GM19452 (cell line): ENCODE results near the gene KRTAP5-11.
"Not testable (repeated sequence)": the region's sequence is repeated elsewhere in the genome, so short reads cannot be mapped to it uniquely, and the experiment has no call there.

Source experiments
- ATAC-seq: cut with Tn5 transposase; IDR thresholded peaks from one replicate; pipeline ENCODE4 v1.9.1; 2021; ENCODE audit not compliant: unreplicated experiment

KRTAP5-11 gene, protein sequence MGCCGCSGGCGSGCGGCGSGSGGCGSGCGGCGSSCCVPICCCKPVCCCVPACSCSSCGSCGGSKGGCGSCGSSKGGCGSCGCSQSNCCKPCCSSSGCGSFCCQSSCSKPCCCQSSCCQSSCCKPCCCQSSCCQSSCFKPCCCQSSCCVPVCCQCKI

DNA sequence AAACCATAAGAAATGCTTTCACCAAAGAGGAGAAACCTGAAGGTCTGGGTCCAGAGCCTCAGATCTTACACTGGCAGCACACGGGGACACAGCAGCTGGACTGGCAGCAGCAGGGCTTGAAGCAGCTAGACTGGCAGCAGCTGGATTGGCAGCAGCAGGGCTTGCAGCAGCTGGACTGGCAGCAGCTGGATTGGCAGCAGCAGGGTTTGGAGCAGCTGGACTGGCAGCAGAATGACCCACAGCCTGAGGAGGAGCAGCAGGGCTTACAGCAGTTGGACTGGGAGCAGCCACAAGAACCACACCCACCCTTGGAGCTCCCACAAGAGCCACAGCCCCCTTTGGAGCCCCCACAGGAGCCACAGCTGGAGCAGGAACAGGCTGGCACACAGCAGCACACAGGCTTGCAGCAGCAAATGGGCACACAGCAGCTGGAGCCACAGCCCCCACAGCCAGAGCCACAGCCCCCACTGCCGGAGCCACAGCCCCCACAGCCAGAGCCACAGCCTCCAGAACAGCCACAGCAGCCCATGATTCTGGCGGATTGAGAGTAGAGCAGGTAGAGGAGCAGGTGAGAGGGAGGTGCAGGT, at the start of gene KRTAP5-11:
Gene KRTAP5-11, minus strand, starts transcription at position 567 of the 587 bp plus-strand sequence. Its CDS starts 38 bp downstream, at position 529.
- ATAC-seq: no peak

DNA sequence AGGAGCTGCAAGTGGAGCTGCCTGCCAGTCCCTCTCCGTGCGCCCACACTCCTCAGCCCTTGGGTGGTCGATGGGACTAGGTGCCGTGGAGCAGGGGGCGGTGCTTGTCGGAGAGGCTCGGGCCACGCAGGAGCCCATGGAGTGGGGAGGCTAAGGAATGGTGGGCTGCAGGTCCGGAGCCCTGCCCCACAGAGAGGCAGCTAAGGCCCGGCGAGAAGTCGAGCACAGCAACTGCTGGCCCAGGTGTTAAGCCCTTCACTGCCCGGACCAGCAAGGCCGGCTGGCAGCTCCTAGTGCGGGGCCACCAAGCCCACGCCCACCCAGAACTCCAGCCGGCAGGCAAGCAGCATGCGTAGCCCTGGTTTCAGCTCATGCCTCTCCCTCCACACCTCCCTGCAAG, 48.9 kb upstream of the KRTAP5-11 start:
- ATAC-seq: not testable (repeated sequence)

DNA sequence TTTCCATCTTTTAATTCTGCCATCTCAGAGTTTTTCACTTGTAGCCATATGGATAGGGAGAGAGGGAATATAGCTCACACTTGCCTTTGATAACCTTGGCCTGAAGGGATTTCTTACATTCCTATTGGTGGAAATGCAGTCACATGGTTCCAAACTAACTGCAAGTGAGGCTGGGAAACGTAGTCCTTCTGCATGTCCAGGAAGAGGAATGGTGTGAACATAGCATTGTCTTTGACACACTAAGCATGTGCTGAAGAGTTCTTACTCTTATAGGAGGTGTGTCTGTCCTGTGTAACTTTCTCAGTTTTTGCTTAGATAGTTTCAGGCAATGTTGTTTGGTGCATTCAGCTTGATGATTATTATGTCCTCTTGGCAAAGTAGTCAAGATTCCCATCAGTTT, 47.4 kb upstream of the KRTAP5-11 start:
- ATAC-seq: not testable (repeated sequence)

DNA sequence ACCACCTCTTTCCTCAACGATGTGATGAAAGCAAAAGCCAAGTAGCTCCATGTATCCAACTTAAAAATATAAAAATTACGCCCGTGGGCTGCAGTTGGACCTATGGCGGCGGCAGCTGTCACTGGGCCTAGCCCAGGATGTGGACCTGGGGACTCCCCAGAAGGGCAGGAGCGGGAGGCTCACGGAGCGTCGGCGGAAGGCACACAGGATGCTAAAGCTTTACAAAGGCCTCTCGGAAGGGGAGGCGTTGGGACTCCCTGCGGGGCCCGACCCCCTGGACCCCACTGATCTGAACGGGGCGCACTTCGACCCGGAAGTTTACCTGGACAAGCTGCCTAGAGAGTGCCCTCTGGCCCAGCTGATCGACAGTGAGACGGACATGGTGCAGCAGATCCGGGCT, 46.3 kb upstream of the KRTAP5-11 start:
- ATAC-seq: not testable (repeated sequence)

DNA sequence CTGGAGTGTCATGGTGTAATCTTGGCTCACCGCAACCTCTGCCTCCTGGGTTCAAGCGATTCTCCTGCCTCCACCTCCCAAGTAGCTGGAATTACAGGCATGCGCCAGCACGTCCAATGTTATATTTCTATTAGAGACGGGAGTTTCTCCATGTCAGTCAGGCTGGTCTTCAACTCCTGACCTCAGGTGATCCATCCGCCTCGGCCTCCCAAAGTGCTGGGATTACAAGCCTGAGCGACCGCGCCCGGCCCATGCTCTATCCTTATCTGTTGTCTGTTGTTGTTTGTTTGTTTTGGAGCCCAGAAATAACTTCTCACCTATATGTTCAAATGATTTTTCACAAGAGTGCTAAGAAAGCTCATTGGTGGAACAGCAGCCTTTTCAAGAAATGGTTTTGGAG, 40.6 kb upstream of the KRTAP5-11 start:
- ATAC-seq: not testable (repeated sequence)

DNA sequence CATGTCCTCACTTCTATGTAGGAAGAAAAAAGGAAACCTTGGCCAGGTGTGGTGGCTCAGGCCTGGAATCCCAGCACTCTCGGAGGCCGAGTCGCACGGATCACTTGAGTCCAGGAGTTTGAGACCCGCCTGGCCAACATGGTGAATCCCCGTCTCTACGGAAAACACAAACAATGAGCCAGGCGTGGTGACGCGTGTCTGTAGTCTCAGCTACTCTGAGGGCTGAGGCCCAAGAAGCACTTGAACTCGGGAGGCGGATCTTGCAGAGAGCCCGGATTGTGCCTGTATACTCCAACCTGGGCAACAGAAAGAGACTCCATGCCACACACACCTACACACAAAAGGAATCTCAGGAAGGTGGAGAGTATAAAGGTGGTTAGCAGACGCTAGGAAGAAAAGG, 39.9 kb upstream of the KRTAP5-11 start:
- not testable (repeated sequence) for ATAC-seq

DNA sequence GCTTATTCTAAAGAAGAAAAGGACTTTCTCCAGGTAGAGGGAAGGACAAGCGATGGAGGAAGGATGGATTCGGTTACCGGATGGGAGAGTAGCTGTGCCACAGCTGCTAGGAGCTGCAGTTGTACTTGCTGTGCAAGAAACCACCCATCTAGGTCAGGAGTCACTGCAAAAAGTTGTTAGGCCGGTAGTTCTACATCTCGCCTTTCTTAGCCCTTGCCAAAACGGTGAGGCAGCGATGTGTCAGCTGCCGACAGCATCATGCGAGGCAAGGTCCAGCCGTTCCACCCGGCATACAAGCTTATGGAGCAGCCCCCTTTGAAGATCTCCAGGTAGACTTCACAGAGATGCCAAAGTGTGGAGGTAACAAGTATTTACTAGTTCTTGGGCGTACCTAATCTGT, 32.3 kb upstream of the KRTAP5-11 start:
- not testable (repeated sequence) for ATAC-seq

DNA sequence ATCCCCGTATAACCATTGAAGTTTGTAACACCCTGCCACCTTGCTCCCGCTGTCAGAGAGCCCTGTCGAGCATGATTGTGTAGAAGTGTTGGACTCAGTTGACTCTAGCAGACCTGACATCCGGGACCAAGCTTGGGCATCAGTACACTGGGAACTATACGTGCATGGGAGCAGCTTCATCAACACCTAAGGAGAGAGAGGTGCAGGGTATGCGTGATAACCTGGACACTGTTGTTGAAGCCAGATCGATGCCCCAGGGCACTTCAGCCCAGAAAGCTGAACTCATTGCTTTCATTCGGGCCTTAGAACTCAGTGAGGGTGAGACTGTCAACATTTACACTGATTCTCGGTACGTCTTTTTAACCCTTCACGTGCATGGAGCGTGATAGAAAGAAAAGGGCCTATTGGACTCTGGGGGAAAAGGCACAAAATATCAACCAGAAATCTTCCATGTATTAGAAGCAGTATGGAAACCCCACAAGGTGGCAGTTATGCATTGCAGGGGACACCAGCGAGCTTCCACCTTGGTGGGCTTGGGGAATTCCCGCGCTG, 31.8 kb upstream of the KRTAP5-11 start:
- not testable (repeated sequence) for ATAC-seq

DNA sequence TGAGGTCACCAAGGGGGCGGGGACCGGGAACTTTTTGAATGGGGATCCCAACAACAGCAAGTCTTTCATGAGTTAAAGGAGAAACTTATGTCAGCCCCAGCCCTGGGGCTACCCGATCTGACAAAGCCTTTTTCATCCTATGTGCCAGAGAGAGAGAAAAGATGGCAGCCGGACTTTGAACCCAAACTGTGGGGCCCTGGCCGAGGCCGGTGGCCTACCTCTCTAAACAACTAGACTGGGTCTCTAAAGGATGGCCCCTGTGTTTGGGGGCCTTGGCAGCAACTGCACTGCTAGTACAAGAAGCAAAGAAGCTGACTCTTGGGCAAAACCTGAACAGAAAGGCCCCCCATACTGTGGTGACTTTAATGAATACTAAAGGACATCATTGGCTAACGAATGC, 31.3 kb upstream of the KRTAP5-11 start:
- not testable (repeated sequence) for ATAC-seq

DNA sequence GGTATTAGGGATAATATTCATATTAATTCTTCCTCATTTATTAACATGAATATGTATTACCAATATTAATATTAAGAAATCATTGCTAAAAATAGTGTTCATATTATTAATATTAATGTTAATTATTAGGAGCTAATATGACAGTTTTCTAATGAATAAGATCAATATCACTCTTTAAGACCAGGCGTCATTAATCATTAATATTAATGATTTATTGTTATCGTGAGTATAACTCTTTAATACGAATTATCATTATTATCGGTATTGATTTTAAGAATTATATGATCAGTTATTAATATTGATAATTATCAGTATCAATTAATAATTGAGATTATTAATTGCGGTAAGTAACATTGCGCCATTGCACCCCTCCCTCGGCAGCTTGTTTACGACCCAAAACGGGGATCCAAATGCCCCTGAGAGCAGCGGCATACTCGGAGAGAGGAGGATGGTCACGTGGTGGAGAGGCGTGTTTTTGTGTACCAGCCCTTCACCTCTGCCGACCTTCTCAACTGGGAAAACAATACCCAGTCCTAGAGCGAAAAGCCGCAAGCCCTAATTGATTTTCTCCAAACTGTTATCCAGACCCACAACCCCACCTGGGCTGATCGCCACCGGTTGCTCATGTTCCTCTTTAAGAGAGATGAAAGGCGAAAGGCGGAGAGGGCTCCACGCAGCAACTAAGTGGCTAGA, 28.7 kb upstream of the KRTAP5-11 start:
- not testable (repeated sequence) for ATAC-seq

DNA sequence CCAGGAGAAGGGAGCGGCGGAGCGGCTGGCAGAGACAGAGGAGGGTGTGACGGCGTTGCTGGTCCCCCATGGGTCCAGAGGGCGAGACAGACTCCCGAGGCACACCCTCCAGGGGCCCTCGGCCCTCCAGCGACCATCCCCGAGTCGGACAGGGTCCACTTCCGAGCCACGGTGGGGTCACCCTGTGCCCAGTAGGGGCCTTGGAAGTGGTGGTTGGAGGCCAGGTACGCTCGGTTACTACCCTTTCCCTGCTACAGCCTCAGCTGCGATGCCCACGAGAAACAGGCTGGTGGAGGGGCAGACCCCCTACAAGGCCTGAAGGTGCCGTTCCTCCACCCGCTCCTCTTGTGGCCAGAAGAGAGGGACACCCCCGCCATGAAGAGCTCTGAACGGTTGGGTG, 25.6 kb upstream of the KRTAP5-11 start:
- not testable (repeated sequence) for ATAC-seq

DNA sequence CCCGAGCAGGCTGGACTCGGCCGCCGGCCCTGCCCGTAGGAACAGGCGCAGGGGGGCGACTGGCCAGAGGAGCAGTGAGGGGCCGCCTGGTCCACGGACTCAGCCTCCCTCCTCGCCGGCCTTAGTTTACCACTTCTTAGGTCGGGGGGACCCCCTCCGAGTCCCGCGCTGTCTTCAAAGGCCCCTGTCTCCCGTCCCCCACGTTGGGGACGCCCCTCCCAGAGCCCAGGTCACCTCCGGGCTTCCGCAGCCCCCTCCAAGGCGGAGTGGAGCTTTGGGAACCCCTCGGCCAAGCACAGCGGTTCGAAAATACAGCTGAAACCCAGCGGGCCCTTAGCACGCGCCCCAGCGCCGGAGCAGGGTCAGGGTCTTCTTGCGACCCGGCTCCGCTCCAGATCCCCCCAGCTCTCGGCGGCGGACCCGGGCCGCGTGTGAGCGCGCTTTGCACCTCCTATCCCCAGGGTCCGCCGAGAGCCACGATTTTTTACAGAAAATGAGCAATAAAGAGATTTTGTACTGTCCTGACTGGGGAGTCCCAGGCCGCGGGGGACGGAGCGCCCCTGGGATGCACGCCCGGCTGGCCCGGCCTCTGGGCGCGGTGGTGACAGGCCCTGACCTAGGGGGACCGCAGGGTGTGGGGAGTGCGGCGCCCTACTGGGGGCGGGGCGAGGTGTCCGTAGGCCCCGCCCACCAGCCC, 25.0 kb upstream of the KRTAP5-11 start:
- ATAC-seq: not testable (repeated sequence)

DNA sequence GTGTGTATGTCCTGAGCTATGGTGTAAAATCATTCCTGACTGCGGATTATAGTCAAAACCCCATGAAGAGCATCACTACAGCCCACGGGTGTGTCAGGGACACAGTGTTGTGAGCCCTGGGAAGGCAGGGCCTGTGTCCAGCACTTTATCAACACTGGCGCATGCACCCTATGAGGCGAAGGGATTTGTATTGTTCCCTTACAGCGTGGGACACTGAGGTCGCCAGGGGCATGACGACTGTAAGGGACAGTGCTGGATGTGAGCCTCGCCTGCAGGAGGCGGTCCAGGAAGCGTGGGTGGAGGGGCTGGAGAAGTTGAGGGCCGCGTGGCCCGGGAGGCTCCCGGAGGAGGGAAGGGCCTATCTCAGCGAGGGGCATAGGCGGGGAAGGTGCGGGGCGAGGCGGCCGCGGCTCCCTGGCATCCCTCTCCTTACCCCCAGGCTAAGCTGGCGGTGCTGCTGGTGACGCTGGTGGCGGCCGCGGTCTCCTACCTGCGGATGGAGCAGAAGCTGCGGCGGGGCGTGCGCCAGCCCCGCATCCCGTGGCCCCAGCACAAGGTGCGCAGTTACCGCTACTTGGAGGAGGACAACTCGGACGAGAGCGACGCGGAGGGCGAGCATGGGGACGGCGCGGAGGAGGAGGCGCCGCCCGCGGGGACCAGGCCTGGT, 24.3 kb upstream of the KRTAP5-11 start:
- not testable (repeated sequence) for ATAC-seq

DNA sequence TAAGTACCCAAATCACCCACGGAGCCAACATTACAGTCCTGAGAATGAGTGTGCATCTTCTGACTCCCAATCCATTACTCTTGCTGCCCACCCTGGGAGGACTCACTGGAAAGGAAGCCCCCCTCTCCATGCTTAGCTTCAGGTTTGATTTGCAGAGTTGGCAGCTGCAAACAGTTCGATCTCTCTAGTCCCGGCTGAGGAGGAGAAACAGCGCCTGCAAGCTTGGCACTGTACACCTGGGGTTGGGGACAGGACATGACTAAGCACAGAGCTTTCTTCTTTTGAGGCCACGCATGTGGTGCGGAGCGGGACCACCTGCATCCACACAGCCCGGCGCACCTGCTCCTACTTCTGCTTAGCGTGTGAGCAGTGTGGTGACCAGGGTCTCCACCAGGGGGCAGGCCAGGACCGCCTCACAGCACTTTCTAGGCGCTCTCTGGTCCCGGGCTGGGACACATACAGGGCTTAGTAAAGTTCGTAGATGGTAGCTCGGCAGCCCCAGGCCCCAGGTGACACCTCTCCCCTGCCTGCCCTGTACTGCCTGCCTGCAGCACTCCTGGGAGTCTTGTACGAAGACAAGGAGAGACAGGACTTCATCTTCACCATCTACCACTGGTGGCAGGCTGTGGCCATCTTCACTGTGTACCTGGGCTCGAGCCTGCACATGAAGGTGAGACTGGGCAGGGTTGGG, 22.3 kb upstream of the KRTAP5-11 start:
- ATAC-seq: not testable (repeated sequence)

DNA sequence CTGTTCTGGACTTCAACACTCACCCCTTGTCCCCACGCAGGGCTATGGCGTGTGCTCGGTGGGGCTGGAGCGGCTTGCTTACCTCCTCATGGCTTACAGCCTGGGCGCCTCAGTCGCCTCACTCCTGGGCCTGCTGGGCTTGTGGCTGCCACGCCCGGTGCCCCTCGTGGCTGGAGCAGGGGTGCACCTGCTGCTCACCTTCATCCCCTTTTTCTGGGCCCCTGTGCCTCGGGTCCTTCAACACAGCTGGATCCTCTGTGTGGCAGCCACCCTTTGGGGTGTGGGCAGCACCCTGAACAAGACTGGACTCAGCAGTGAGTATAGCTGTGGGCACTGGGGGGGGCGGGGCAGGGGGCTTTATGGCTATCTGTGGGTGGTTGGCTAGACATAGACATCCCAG, 20.5 kb upstream of the KRTAP5-11 start:
- ATAC-seq: not testable (repeated sequence)

DNA sequence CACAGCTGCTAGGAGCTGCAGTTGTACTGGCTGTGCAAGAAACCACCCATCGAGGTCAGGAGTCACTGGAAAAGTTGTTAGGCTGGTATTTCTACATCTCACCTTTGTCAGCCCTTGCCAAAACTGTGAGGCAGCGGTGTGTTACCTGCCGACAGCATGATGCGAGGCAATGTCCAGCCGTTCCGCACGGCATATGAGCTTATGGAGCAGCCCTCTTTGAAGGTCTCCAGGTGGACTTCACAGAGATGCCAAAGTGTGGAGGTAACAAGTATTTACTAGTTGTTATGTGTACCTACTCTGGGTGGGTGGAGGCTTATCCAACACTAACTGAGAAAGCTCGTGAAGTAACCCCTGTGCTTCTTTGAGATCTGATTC, 6.9 kb upstream of the KRTAP5-11 start:
- ATAC-seq: not testable (repeated sequence)

DNA sequence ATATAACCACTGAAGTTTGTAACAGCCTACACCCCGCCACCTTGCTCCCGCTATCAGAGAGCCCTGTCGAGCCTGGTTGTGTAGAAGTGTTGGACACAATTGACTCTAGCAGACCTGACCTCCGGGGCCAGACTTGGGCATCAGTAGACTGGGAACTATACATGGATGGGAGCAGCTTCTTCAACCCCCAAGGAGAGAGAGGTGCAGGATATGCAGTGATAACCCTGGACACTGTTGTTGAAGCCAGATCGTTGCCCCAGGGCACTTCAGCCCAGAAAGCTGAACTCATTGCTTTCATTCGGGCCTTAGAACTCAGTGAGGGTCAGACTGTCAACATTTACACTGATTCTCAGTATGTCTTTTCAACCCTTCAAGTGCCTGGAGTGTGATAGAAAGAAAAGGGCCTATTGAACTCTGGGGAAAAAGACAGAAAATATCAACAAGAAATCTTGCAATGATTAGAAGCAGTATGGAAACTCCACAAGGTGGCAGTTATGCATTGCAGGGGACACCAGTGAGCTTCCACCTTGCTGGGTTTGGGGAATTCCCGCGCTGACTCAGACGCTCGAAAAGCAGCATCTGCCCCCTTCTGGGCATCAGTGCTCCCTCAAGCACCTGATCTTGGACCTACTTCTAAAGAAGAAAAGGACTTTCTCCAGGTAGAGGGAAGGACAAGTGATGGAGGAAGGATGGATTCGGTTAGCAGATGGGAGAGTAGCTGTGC, 6.3 kb upstream of the KRTAP5-11 start:
- ATAC-seq: not testable (repeated sequence)

DNA sequence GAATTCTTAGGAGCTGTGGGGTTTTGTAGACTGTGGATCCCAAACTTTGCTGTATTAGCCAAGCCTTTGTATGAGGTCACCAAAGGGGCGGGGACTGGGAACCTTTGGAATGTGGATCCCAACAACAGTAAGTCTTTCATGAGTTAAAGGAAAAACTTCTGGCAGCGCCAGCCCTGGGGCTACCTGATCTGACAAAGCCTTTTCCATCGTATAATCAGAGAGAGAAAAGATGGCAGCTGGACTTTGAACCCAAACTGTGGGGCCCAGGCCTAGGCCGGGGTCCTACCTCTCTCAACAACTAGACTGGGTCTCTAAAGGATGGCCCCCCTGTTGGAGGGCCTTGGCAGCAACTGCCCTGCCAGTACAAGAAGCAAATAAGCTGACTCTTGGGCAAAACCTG, 5.6 kb upstream of the KRTAP5-11 start:
- not testable (repeated sequence) for ATAC-seq

DNA sequence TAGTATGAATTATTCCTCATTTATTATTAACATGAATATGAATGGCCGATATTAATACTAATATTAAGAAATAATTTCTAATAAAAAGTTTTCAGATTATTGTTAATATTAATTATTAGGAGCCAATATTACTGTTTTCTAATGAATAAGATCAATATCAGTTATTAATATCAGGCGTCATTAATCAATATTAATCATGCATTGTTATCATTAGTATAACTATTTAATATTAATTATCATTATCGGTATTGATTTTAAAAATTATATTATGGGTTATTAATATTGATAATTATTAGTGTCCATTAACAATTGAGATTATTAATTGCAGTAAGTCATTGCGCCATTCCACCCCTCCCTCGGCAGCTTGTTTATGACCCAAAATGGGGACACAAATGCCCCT, 3.0 kb upstream of the KRTAP5-11 start:
- not testable (repeated sequence) for ATAC-seq

DNA sequence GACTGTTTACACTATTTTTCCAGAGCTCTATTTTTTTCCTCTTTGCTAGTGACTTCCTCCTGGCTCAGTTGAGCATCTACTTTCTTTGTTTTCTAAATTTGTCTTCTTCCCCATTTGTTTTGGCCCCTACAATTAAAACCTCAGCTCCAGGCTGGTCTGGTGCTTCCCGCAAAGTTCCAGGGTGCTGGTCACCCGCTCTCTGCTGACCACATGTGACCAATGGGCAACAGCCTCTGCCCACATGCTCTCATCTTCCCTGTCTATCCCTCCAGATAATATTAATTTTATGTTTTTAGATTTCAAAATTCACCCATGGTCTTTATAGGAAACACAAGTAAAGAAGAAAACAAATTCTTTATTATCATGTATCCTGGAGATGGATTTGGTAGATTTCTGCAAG, 294 bp upstream of the KRTAP5-11 start:
- not testable (repeated sequence) for ATAC-seq
